Medulla oblongata (tissue), 1 donor: ENCODE results near the gene HAND2.
A peak's percentile ranks its signal among the peaks of the same experiment; 100 is the strongest.

Experiments
- DNase-seq: peaks from one replicate; pipeline ENCODE4 v3.0.0-alpha.2; 2015; ENCODE audit errors: extremely low spot score

Gene HAND2

DNA sequence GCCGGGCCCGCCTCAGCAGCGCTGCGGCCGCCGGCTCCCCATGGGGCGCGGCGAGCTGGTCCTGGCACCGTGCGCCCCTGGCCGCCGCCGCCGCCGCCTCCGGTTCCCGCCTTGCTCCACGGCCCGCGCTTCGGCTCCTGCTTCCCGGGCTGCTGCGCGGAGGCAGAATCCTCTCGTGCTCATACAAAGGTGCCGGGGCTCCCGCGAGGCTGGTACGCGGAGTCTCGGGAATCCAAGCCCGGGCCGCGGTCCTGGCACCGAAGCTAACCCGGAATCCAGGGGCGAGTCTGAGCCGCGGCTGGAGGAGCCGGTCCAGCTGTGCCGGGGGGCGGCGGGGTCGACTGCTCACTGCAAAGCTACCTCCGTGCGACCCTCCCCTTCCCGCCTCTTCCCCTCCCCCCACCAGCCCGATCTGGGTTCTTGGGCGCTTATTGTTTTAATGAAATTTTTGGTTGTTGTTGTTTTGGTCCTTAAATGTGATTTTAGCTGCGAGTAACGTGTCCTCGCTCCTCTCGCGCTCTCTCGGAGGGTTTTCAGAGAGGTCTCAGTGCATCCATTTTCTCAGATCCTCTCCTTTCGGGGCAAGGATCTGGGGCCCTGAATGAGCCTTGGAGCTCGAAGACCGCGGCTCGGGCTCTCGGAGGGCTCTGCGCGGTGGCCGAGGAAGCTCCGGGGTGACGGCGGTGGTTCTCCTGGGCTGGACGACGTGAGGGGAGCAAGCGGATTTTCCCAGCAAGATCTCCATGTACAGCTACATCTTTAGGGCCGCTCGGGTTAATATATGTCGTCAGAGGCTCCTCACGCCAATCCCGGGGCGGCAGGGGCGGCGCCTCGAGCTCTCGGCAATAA lies at the start of gene HAND2:
Gene HAND2, minus strand, starts transcription at position 753 of the 849 bp plus-strand sequence. CDS start 940 bp downstream, outside the sequence.
- no peak for DNase-seq

GRCh38 chr4:173578956-173579355 lies 48.9 kb upstream of the HAND2 start:
- DNase-seq: no peak

- DNase-seq: no peak
Observed at GRCh38 chr4:173577963-173578362, 47.9 kb upstream of the HAND2 start.

DNA sequence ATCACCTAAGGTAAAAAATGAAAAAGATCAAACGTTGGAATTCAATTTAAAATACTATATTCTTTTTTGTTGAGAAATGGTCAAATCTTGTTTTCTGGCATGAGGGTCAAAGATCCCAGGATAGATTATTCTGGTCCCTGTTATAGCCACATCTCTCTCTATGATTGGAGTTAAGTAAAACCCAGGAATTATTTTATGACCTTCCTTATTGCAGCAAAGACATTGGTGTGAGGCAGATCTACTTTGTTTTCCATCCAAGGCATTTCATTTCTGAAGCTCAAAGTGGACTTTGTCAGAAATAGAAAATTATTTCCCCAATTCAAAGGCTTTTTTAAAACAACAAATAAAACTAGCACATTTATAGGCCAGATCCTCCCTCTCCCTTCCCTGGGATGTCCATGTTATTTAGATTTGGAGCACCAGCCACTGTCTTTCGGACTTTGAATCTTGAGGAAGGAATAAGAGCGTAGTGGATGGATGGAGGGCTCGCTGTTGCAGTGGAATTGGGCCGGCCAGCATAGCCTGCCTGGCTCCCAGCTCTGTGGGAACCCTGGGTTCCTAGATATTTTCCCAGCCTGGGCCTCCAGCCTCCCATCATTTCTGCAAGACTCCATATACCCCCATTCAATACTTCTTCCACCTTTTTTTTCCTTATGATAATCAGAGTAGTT lies 45.6 kb upstream of the HAND2 start:
- DNase-seq: no peak

- DNase-seq: no peak
Observed at GRCh38 chr4:173573725-173574124, 43.7 kb upstream of the HAND2 start.

GRCh38 chr4:173573286-173573685 lies 43.3 kb upstream of the HAND2 start:
- DNase-seq: no peak

- no peak for DNase-seq
Observed at GRCh38 chr4:173572493-173573129, 42.6 kb upstream of the HAND2 start.

GRCh38 chr4:173571620-173572019 lies 41.6 kb upstream of the HAND2 start:
- no peak for DNase-seq

DNA sequence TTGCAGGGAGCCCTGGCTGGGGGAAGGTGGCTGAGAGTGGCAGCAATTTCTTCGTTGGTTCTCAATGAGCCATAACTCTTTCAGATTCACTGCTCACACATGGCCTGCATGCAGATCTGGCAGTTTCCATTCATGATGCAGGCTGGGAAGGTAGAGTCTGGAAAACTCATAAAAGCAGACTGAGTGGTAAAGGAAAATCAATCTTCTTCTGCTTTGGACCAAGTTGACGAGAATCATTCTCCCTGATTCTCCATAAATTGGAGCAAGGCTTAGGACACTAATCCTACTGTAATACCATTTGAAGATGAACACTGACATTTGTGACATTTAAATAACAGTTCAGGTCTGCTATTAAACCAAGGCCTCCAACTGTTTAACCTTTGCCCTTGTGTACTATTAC lies 35.3 kb upstream of the HAND2 start:
- no peak for DNase-seq

DNA sequence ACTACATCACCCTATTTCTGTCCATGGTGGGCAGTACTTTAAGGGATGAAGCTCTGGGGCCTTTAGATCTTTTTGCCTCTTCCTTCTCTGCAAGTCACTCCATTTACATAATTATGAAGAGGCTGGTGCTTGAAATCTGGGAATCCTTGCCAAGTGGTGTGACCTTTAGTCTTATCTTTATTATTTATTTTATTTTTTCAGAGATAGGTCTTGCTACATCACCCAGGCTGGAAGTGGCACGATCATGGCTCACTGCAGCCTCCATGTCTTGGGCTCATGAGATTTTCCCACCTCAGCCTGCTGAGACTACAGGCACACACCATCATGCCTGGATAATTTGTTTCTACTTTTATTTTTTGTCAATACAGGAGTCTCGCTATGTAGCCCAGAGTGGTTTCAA lies 34.4 kb upstream of the HAND2 start:
- no peak for DNase-seq

- no peak for DNase-seq
Observed at GRCh38 chr4:173560896-173561295, 30.9 kb upstream of the HAND2 start.

DNA sequence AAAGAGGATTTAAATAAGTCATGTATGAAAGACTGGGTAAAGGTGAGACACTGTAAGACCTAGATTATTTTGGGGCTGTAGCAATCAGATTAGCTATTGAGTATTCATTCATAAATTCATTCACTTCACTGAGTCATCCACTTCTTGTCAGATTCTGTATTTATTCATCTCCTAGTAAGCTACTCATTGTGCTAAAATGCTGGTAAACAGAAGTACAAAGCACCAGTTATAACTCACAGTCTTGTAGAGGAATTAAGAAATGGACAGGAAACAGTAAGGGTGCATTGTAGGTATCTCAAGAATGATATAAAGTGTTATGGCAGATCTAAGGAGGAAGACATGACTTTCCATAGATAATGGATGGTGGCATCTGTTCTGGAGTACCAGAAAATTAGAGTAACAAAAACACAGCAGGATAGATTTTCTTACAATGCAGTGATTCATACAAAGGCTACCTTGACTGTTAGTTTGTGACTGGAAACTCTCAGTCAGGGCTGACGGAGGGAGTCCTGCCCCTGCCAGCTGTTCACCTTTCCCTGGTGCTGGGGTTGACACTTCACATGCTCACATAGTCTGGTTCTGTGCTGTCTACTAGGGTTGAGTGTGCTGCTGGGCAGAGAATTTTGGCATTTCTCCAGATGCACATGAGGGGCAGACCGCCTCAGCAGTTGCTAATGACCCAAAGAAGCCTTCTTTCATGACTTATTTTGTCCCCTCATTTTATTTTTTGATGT lies 26.5 kb upstream of the HAND2 start:
- DNase-seq: no peak

GRCh38 chr4:173547889-173548288 lies 17.9 kb upstream of the HAND2 start:
- DNase-seq: no peak

DNA sequence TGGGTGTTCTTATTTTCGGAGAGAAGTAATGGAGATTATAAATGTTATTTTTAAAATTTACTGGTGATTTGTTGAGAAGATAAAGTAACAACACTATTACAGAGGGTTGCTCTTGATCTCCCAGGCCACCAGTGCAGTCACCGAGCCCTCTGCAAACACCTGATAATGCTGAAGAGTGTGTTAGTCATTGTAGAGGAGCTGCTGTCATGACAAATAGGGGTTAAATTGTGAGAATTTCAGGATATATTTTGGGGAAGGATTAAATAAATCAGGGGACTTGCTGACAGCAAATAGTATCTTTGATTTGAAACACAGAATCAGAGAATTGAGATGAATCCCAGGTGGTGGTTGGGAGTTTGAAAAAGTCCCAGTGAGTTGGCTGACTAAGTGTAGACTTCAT lies 16.7 kb upstream of the HAND2 start:
- DNase-seq: no peak

DNA sequence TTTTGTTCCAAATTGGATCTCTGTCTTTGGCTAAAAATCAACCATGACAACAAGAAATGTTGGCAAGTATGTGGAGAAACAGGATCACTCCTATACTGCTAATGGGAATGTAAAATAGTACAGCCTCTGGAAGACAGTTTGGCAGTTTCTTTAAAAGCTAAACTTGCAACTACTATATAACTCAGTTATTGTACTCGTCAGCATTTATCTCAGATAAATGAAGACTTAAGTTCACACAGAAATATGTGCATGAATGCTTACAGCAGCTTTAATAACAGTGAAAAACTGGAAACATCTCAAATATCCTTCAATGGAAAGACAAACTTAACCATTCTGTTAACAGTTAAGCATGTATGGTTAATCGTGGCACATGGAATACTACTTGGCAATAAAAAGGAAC lies 15.4 kb upstream of the HAND2 start:
- DNase-seq: no peak

DNA sequence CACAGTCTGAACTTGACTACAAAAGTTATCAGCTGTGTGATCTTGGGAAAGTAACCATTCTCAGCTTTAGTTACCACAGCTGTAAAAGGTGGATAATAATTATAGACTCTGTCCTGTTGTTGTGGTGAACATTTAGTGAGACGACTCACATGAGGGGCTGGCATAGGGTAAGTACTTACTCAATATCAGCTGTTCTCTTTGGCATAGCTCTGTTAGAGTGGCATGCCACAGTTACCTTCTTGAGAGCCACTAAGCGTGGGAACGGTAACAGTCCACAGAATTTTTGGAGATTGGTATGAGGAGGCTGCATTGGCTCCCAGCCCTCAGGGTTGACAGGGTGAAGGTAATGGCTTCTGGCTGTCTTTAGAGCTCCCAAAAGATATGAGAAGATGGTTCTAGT lies 13.2 kb upstream of the HAND2 start:
- DNase-seq: no peak

DNA sequence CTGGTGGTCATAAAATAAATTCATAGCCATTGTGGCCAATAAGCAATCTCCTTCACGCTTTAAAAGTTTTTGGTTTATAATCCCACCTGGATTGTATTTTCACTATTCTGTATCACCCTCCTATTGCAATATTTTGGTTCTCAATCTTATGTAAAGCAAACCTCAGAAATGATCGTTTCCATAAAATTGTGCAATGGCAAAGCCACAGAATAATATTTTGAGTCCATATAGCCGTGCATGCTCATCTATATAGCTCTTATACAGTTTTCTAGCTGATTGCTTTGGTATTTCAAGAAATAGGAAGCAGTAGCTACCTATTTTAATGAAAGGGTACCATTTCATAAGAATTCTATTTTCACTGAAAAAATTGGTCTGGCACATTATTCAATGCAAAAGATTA lies 10.0 kb upstream of the HAND2 start:
- no peak for DNase-seq

DNA sequence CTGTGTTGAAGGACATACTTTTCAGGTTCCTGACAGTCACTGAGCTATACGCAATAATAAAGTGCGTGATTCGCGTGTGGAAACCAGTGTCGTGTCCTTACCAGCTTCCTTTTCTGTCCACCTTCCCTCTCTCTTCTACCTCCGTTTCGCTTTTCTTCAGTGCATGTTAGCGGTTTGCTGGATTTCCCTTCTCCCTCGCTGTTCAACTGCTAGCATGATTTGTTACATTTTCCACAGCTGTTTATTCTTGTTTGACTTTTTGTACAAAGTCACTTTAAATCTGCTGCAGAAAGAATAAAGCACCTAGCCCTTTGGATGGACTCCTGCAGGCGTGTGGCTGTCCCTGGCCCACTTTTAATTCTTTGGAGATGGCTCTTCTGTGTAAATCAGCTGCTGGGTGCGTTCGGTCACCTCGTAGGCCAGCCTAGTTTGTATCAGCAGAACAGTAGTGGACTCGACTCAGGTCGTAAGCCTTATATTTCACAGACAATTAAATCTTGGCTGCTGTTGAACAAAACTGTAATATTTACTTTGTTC lies 8.9 kb upstream of the HAND2 start:
- no peak for DNase-seq

GRCh38 chr4:173538148-173538908 lies 8.3 kb upstream of the HAND2 start:
- peak; percentile 17 for DNase-seq

GRCh38 chr4:173537613-173538147 lies 7.7 kb upstream of the HAND2 start:
- no peak for DNase-seq
